AG09309 (cell line): ENCODE measurements around the gene OPRL1.
"Not testable (repeated sequence)": the region's sequence is repeated elsewhere in the genome, so short reads cannot be mapped to it uniquely, and the experiment has no call there.

ENCODE experiments used
- DNase-seq: peaks from one replicate; pipeline ENCODE4 v3.0.0-alpha.2; 2010; ENCODE audit warnings: low read depth
- H3K4me3 ChIP-seq: 2 replicates; pipeline ENCODE4 v1.5.1; 2011; ENCODE audit warnings: mild to moderate bottlenecking, low read depth, low read length, moderate library complexity; ENCODE audit not compliant: control insufficient read depth
- TF ChIP-seq, protein P1 (sequence below): IDR thresholded peaks from 2 replicates; pipeline ENCODE4 v1.5.1; 2011; ENCODE audit warnings: mild to moderate bottlenecking, low read depth, low read length, inconsistent platforms; ENCODE audit not compliant: insufficient read depth, control insufficient read depth; ENCODE audit errors: missing control alignments

Gene OPRL1

GRCh38 chr20:64084685-64085152 lies 4.8 kb downstream of the OPRL1 start:
- no peak for DNase-seq
- H3K4me3 ChIP-seq = no peak overlapping the region

GRCh38 chr20:64086801-64087200 lies 6.9 kb downstream of the OPRL1 start:
- TF ChIP-seq, protein P1, sequence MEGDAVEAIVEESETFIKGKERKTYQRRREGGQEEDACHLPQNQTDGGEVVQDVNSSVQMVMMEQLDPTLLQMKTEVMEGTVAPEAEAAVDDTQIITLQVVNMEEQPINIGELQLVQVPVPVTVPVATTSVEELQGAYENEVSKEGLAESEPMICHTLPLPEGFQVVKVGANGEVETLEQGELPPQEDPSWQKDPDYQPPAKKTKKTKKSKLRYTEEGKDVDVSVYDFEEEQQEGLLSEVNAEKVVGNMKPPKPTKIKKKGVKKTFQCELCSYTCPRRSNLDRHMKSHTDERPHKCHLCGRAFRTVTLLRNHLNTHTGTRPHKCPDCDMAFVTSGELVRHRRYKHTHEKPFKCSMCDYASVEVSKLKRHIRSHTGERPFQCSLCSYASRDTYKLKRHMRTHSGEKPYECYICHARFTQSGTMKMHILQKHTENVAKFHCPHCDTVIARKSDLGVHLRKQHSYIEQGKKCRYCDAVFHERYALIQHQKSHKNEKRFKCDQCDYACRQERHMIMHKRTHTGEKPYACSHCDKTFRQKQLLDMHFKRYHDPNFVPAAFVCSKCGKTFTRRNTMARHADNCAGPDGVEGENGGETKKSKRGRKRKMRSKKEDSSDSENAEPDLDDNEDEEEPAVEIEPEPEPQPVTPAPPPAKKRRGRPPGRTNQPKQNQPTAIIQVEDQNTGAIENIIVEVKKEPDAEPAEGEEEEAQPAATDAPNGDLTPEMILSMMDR = no peak
- no peak for DNase-seq
- no peak overlapping the region for H3K4me3 ChIP-seq

More at GRCh38 chr20:64084685-64085152, 4.8 kb downstream of the OPRL1 start:
- TF ChIP-seq, protein P1 = no peak

GRCh38 chr20:64087226-64087825 lies 7.4 kb downstream of the OPRL1 start:
- not testable (repeated sequence) for DNase-seq, H3K4me3 ChIP-seq

DNA sequence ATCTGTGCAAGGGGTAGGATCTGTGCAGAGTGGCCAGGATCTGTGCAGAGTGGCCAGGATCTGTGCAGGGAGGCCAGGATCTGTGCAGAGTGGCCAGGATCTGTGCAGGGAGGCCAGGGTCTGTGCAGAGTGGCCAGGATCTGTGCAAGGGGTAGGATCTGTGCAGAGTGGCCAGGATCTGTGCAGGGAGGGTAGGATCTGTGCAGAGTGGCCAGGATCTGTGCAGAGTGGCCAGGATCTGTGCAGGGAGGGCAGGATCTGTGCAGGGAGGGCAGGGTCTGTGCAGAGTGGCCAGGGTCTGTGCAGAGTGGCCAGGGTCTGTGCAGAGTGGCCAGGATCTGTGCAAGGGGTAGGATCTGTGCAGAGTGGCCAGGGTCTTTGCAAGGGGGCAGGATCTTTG lies 8.7 kb downstream of the OPRL1 start:
- DNase-seq, H3K4me3 ChIP-seq: not testable (repeated sequence)

- TF ChIP-seq, protein P1 = no peak
- H3K4me3 ChIP-seq = no peak overlapping the region
- DNase-seq = no peak
These were observed 10.3 kb downstream of the OPRL1 start for GRCh38 chr20:64090165-64090564.

DNA sequence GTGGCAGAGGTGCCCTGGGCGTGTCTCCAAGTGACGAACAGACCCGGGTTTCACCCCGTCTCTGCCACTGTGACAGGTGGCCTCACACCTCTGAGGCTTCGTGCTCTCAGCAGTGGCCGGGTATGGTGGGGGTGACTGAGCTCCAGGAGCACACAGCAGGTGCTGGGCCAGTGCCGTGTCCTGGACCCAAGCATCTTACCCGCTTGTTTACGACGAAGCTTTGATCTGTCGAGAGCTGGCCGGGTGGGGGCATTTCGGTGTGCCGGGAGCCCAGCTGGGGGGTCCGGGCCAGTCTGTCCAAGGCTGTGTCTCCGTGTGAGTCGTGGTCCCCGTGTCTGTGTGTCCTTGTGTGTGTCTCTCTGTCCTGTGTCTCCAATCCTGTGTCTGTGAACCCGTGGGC lies 11.5 kb downstream of the OPRL1 start:
- H3K4me3 ChIP-seq = no peak overlapping the region
- TF ChIP-seq, protein P1 = no peak
- no peak for DNase-seq

GRCh38 chr20:64091770-64092169 lies 11.9 kb downstream of the OPRL1 start:
- no peak for DNase-seq
- H3K4me3 ChIP-seq = no peak overlapping the region
- TF ChIP-seq, protein P1 = no peak
